Measurements from ENCODE around the gene RTP1. TPM values are rescaled to one million over a fixed set of nuclear protein-coding genes. Genes with fewer than 3 reads are reported as not detected.

Gene RTP1
- total and polyA plus RNA-seq, 9 of the 15 experiments (the other 6 are each of a cell fraction or from before 2014, with no cell fraction given): not detected

- H3K9me3 ChIP-seq (replicated peaks; ENCODE audit: control insufficient read depth, insufficient read depth, low read depth, low read length): no peaks in the 10 kb centered on the region
- in situ Hi-C loops (cut with MboI): loop anchor here (10.0 kb wide), 1 partner anchor 317 kb away; the partner anchor contains the start of gene ADIPOQ
- H3K27me3 ChIP-seq (ENCODE audit: control insufficient read depth in 2 of 2, insufficient read depth in 2 of 2, low read length in 2 of 2): peaks cover 0 to 7% of the 10 kb centered on the region in 2 experiments; a peak in 3 of 5 replicates
- TF ChIP-seq ZNF512 (tag; IDR thresholded peaks at IDR 0.05) (peak; percentile 82), EWSR1 (IDR thresholded peaks at IDR 0.05; ENCODE audit: borderline replicate concordance, low read depth, partially characterized antibody) (no peak)
- H3K9me1 ChIP-seq (ENCODE audit: control insufficient read depth, insufficient read depth, low read length): no peaks in the 10 kb centered on the region
- POLR2A ChIA-PET: no interaction called here
- no peak overlapping the region for H3K27ac ChIP-seq (ENCODE audit: extremely low read depth, low read depth, low read length)
- H3K36me3 ChIP-seq (ENCODE audit: control insufficient read depth, insufficient read depth, low read length): no peaks in the 10 kb centered on the region
- intact Hi-C loops (cut with micrococcal nuclease): loop anchor here (10.0 kb wide), 2 partner anchors 227 to 547 kb away; partner anchors contain the start of genes AHSG and ST6GAL1
- H2AFZ ChIP-seq (ENCODE audit: low read depth, low read length): no peak overlapping the region
- DNase-seq (ENCODE audit: extremely low read depth in 1 of 4, low spot score in 3 of 4) (no peak), ATAC-seq (no peak), FAIRE-seq (no peak)
- BruUV-seq (replicated peaks): no TSS peak
- H3K4me3 ChIP-seq: no peak overlapping the region
- H3K4me2 ChIP-seq (ENCODE audit: insufficient read depth, low read length): no peak overlapping the region
- H3K79me2 ChIP-seq (ENCODE audit: control insufficient read depth, insufficient read depth, low read length): no peaks in the 10 kb centered on the region
- CTCF ChIA-PET (ENCODE audit: low intra/inter-chr PET ratio): interaction anchor here (0.6 to 0.7 kb wide), 2 partner anchors 23 to 1177 kb away, joined by 4 to 5 read pairs; partner anchors contain the start of gene RPL39L
- no peak overlapping the region for H3K9ac ChIP-seq (ENCODE audit: insufficient read depth in 1 of 2, low read depth in 2 of 2, low read length in 2 of 2)
- H3K4me1 ChIP-seq (replicated peaks in 1 of 2; ENCODE audit: control insufficient read depth in 2 of 2, insufficient read depth in 2 of 2, low read length in 2 of 2): no peaks in the 10 kb centered on the region
- no peaks in the 10 kb centered on the region for H4K20me1 ChIP-seq (replicated peaks; ENCODE audit: control insufficient read depth, insufficient read depth, low read length)
Measured at GRCh38 chr3:187161556-187161955, 35.7 kb upstream of the RTP1 start.
